ENCODE results near the gene SLC38A5.

- no peak for TF ChIP-seq CTCF (IDR thresholded peaks at IDR 0.05)
- TF ChIP-seq POLR2A (IDR thresholded peaks at IDR 0.05): no peak
These were observed 4.1 kb upstream of the SLC38A5 start for GRCh38 chrX:48474127-48474526.

All from lower leg skin (tissue), 3 donors.